Endometrium (tissue), 2 donors: ENCODE data around the gene CSTF2.
"Not testable (repeated sequence)": the region's sequence is repeated elsewhere in the genome, so short reads cannot be mapped to it uniquely, and the experiment has no call there.

ENCODE experiments used
- FAIRE-seq: peaks from 2 replicates; lab custom pipeline; 2012; peaks lifted over from hg19 to GRCh38; lab: Jason Lieb, UNC
- donor health status: control.
- donor health status: control.

CSTF2 gene

GRCh38 chrX:100819837-100820666 is at the start of gene CSTF2:
TSS of gene CSTF2 (plus strand) at chrX:100820391. CDS start at chrX:100820417, 26 bp downstream.
- no peak for FAIRE-seq

GRCh38 chrX:100796371-100796770 is 23.8 kb upstream of the CSTF2 start:
- not testable (repeated sequence) for FAIRE-seq

- FAIRE-seq, result no peak
Measured at GRCh38 chrX:100797359-100797758, 22.8 kb upstream of the CSTF2 start.

GRCh38 chrX:100798484-100799214 is 21.5 kb upstream of the CSTF2 start:
- FAIRE-seq, result no peak

- no peak for FAIRE-seq
Measured at GRCh38 chrX:100802843-100803242, 17.3 kb upstream of the CSTF2 start.

- no peak for FAIRE-seq
Measured at GRCh38 chrX:100804780-100805179, 15.4 kb upstream of the CSTF2 start.

GRCh38 chrX:100808265-100808664 is 11.9 kb upstream of the CSTF2 start:
- not testable (repeated sequence) for FAIRE-seq

GRCh38 chrX:100812216-100813158 is 7.7 kb upstream of the CSTF2 start:
- no peak for FAIRE-seq

GRCh38 chrX:100817340-100817739 is 2.9 kb upstream of the CSTF2 start:
- no peak for FAIRE-seq

- FAIRE-seq, result no peak
Measured at GRCh38 chrX:100819534-100819836, 706 bp upstream of the CSTF2 start.

- no peak for FAIRE-seq
Measured at GRCh38 chrX:100829730-100830129, 9.5 kb downstream of the CSTF2 start.

- FAIRE-seq, result no peak
Measured at GRCh38 chrX:100830143-100830542, 10.0 kb downstream of the CSTF2 start.

GRCh38 chrX:100830547-100830946 is 10.4 kb downstream of the CSTF2 start:
- no peak for FAIRE-seq

GRCh38 chrX:100831219-100831946 is 11.2 kb downstream of the CSTF2 start:
- FAIRE-seq, result no peak

GRCh38 chrX:100850317-100850716 is 30.1 kb downstream of the CSTF2 start:
- FAIRE-seq, result no peak

GRCh38 chrX:100852810-100853209 is 32.6 kb downstream of the CSTF2 start:
- no peak for FAIRE-seq

- no peak for FAIRE-seq
Measured at GRCh38 chrX:100863326-100863864, 43.2 kb downstream of the CSTF2 start.

- no peak for FAIRE-seq
Measured at GRCh38 chrX:100864657-100865391, 44.6 kb downstream of the CSTF2 start.

- FAIRE-seq, result no peak
Measured at GRCh38 chrX:100868273-100868672, 48.1 kb downstream of the CSTF2 start.

- no peak for FAIRE-seq
Measured at GRCh38 chrX:100870527-100870926, 50.3 kb downstream of the CSTF2 start.
